ENCODE results near the gene HAAO.

The HAAO gene

GRCh38 chr2:42721898-42722297 lies 70.5 kb downstream of the HAAO start:
- H3K4me3 ChIP-seq (ENCODE audit: low read length, poor library complexity, severe bottlenecking) = no peak overlapping the region

More at GRCh38 chr2:42721898-42722297, 70.5 kb downstream of the HAAO start:
- Histone ChIP-seq H3K9ac (ENCODE audit: low read depth, low read length, poor library complexity, severe bottlenecking) (no peak overlapping the region), H3K79me2 (ENCODE audit: insufficient read depth, low read length) (no peaks in the 10 kb centered on the region), H3K4me1 (ENCODE audit: insufficient read depth, low read length, poor library complexity, severe bottlenecking) (no peaks in the 10 kb centered on the region), H3K9me3 (ENCODE audit: insufficient read depth, low read depth, low read length) (no peaks in the 10 kb centered on the region), H3F3A (ENCODE audit: low read depth) (no peaks in the 10 kb centered on the region), H3K27me3 (ENCODE audit: insufficient read depth, low read length, poor library complexity, severe bottlenecking) (no peaks in the 10 kb centered on the region), H3K36me3 (ENCODE audit: insufficient read depth, low read length) (no peaks in the 10 kb centered on the region), H3K9me2 (replicated peaks; ENCODE audit: low read depth, low read length) (no peaks in the 10 kb centered on the region), H4K20me1 (ENCODE audit: insufficient read depth, low read length, poor library complexity, severe bottlenecking) (no peaks in the 10 kb centered on the region), H3K4me2 (ENCODE audit: low read depth, low read length, poor library complexity, severe bottlenecking) (no peak overlapping the region), H2AFZ (ENCODE audit: low read length) (no peak overlapping the region)
- TF ChIP-seq CTCF (conservative IDR thresholded peaks at IDR 0.05; ENCODE audit: low read length) = no peak
- no peak for TF ChIP-seq EZH2phosphoT487 (IDR thresholded peaks at IDR 0.05; ENCODE audit: borderline replicate concordance)
